ENCODE measurements around the gene TNFRSF9.
A peak's percentile ranks its signal among the peaks of the same experiment; 100 is the strongest.
"Not testable (repeated sequence)": the region's sequence is repeated elsewhere in the genome, so short reads cannot be mapped to it uniquely, and the experiment has no call there.

TNFRSF9 gene

GRCh38 chr1:7960867-7961215, 20.2 kb upstream of the TNFRSF9 start:
- no peak for DNase-seq (ENCODE audit: low read depth)

GRCh38 chr1:7960165-7960564, 19.5 kb upstream of the TNFRSF9 start:
- no peak for DNase-seq (ENCODE audit: low read depth)

GRCh38 chr1:7956218-7957032, 15.8 kb upstream of the TNFRSF9 start:
- no peak for DNase-seq (ENCODE audit: low read depth)

GRCh38 chr1:7954683-7955082, 14.0 kb upstream of the TNFRSF9 start:
- no peak for DNase-seq (ENCODE audit: low read depth)

GRCh38 chr1:7953850-7954609, 13.4 kb upstream of the TNFRSF9 start:
- no peak for DNase-seq (ENCODE audit: low read depth)

GRCh38 chr1:7952791-7953190, 12.2 kb upstream of the TNFRSF9 start:
- DNase-seq (ENCODE audit: low read depth): not testable (repeated sequence)

- peak; percentile 84 for DNase-seq (ENCODE audit: low read depth)
These were observed 8.3 kb upstream of the TNFRSF9 start for GRCh38 chr1:7948960-7949359.

- no peak for DNase-seq (ENCODE audit: low read depth)
These were observed 2.6 kb upstream of the TNFRSF9 start for GRCh38 chr1:7943251-7943650.

- DNase-seq (ENCODE audit: low read depth): no peak
These were observed 1.7 kb upstream of the TNFRSF9 start for GRCh38 chr1:7942214-7942921.

- no peak for DNase-seq (ENCODE audit: low read depth)
These were observed 776 bp upstream of the TNFRSF9 start for GRCh38 chr1:7941437-7941793.

GRCh38 chr1:7940034-7940433, 605 bp downstream of the TNFRSF9 start:
- DNase-seq (ENCODE audit: low read depth): no peak

GRCh38 chr1:7938070-7938469, 2.6 kb downstream of the TNFRSF9 start:
- DNase-seq (ENCODE audit: low read depth): no peak

- no peak for DNase-seq (ENCODE audit: low read depth)
These were observed 8.0 kb downstream of the TNFRSF9 start for GRCh38 chr1:7932524-7933138.

GRCh38 chr1:7931446-7931812, 9.2 kb downstream of the TNFRSF9 start:
- DNase-seq (ENCODE audit: low read depth): no peak

GRCh38 chr1:7930645-7931445, 9.8 kb downstream of the TNFRSF9 start:
- no peak for DNase-seq (ENCODE audit: low read depth)

GRCh38 chr1:7929637-7930036, 11.0 kb downstream of the TNFRSF9 start:
- no peak for DNase-seq (ENCODE audit: low read depth)

GRCh38 chr1:7928247-7928646, 12.4 kb downstream of the TNFRSF9 start:
- no peak for DNase-seq (ENCODE audit: low read depth)

- not testable (repeated sequence) for DNase-seq (ENCODE audit: low read depth)
These were observed 13.6 kb downstream of the TNFRSF9 start for GRCh38 chr1:7927061-7927460.

GRCh38 chr1:7922301-7922700, 18.3 kb downstream of the TNFRSF9 start:
- DNase-seq (ENCODE audit: low read depth): peak; percentile 69

GRCh38 chr1:7921796-7922195, 18.8 kb downstream of the TNFRSF9 start:
- DNase-seq (ENCODE audit: low read depth): peak; percentile 72

GRCh38 chr1:7919880-7920279, 20.8 kb downstream of the TNFRSF9 start:
- no peak for DNase-seq (ENCODE audit: low read depth)

- DNase-seq (ENCODE audit: low read depth): not testable (repeated sequence)
These were observed 22.7 kb downstream of the TNFRSF9 start for GRCh38 chr1:7917971-7918370.
